ENCODE data around the gene COL6A5. TPM values are rescaled to one million over a fixed set of nuclear protein-coding genes. Genes with fewer than 3 reads are reported as not detected.
"Not testable (repeated sequence)": the region's sequence is repeated elsewhere in the genome, so short reads cannot be mapped to it uniquely, and the experiment has no call there.

COL6A5 gene
- total RNA-seq, 2 donors from 2014 or later, result not detected

- Histone ChIP-seq H3K27ac (no peak overlapping the region), H3K36me3 (replicated peaks in 1 of 2; ENCODE audit: insufficient read depth in 1 of 2, low read depth in 2 of 2) (no peaks in the 10 kb centered on the region), H3K4me1 (no peaks in the 10 kb centered on the region), H3K9me3 (peaks cover 0 to 7% (median 0%) of the 10 kb centered on the region in 3 donors), H3K27me3 (no peaks in the 10 kb centered on the region), H3K4me3 (no peak overlapping the region)
- DNase-seq, result no peak
- ATAC-seq, result no peak
- intact Hi-C loops (cut with DNase I), result no loop called here
- TF ChIP-seq POLR2A (IDR thresholded peaks at IDR 0.05), result no peak
- TF ChIP-seq, protein P1, sequence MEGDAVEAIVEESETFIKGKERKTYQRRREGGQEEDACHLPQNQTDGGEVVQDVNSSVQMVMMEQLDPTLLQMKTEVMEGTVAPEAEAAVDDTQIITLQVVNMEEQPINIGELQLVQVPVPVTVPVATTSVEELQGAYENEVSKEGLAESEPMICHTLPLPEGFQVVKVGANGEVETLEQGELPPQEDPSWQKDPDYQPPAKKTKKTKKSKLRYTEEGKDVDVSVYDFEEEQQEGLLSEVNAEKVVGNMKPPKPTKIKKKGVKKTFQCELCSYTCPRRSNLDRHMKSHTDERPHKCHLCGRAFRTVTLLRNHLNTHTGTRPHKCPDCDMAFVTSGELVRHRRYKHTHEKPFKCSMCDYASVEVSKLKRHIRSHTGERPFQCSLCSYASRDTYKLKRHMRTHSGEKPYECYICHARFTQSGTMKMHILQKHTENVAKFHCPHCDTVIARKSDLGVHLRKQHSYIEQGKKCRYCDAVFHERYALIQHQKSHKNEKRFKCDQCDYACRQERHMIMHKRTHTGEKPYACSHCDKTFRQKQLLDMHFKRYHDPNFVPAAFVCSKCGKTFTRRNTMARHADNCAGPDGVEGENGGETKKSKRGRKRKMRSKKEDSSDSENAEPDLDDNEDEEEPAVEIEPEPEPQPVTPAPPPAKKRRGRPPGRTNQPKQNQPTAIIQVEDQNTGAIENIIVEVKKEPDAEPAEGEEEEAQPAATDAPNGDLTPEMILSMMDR (IDR thresholded peaks at IDR 0.05), result no peak
- 44 to 46% methylated on average over 1 of the region's 1 CpG for WGBS, 2 donors
Measured at GRCh38 chr3:130433306-130433705, 87.8 kb downstream of the COL6A5 start.

DNA sequence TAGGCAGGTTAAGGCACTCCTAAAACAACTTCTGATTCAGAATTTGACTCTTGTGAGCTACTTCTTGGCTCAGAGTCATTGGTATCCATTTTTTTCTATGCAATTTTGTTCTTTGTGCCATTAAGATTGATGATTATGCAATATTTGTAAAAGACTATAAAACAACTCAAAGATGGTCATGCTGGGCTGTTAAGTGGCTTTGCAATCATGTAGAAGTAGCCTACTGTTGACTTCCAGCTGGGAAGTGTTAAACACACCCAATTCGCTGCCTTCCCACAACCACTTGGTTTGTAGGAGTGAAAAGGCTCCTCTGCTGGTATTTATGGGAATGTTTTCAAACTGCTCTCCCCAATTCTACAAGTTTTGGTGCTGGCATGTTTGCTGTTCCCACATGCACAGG is 96.8 kb downstream of the COL6A5 start:
- ATAC-seq (no peak), DNase-seq (no peak)
- Histone ChIP-seq H3K9me3 (no peaks in the 10 kb centered on the region), H3K36me3 (replicated peaks in 1 of 2; ENCODE audit: insufficient read depth in 1 of 2, low read depth in 2 of 2) (no peaks in the 10 kb centered on the region), H3K4me1 (no peaks in the 10 kb centered on the region), H3K27ac (no peak overlapping the region), H3K27me3 (no peaks in the 10 kb centered on the region), H3K4me3 (no peak overlapping the region)
- TF ChIP-seq, protein P1 (IDR thresholded peaks at IDR 0.05), result no peak
- no peak for TF ChIP-seq POLR2A (IDR thresholded peaks at IDR 0.05)
- WGBS, 2 donors, result 22 to 38% methylated on average over 1 of the region's 1 CpG
- intact Hi-C loops (cut with DNase I), result no loop called here

DNA sequence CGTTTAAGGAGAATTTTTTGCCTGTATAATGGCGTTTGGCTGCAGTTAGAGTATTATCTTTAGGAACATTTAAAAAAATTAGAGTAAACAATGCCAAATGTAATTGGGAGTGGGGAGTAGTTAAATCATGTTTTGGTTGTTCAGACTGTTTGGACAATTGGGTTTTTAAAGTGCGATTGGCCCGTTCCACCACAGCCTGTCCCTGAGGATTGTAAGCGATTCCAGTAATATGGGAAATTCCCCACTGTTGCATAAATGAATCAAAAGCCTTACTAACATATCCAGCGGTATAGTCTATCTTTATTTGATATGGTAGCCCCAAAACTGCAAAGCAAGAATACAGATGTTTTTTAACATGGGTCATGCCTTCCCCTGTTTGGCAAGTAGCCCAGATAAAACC is 101.4 kb downstream of the COL6A5 start:
- H3K27ac ChIP-seq; H3K9me3 ChIP-seq; DNase-seq; H3K27me3 ChIP-seq; H3K4me3 ChIP-seq; ATAC-seq; H3K4me1 ChIP-seq; H3K36me3 ChIP-seq (replicated peaks in 1 of 2; ENCODE audit: insufficient read depth in 1 of 2, low read depth in 2 of 2); intact Hi-C loops (cut with DNase I): not testable (repeated sequence)
- WGBS, 2 donors, result 71 to 72% methylated on average over 6 of the region's 6 CpGs

- H3K27ac ChIP-seq; H3K27me3 ChIP-seq; H3K4me3 ChIP-seq; ATAC-seq; H3K4me1 ChIP-seq; H3K36me3 ChIP-seq (replicated peaks in 1 of 2; ENCODE audit: insufficient read depth in 1 of 2, low read depth in 2 of 2); intact Hi-C loops (cut with DNase I); H3K9me3 ChIP-seq; DNase-seq: not testable (repeated sequence)
- WGBS, 2 donors, result 38 to 45% methylated on average over 8 of the region's 8 CpGs
Measured at GRCh38 chr3:130448155-130448554, 102.7 kb downstream of the COL6A5 start.

GRCh38 chr3:130456540-130456939 is 111.1 kb downstream of the COL6A5 start:
- no peaks in the 10 kb centered on the region for H3K9me3 ChIP-seq
- no peaks in the 10 kb centered on the region for H3K27me3 ChIP-seq
- H3K36me3 ChIP-seq (replicated peaks in 1 of 2; ENCODE audit: insufficient read depth in 1 of 2, low read depth in 2 of 2), result no peaks in the 10 kb centered on the region
- intact Hi-C loops (cut with DNase I), result no loop called here
- H3K27ac ChIP-seq, result no peak overlapping the region
- TF ChIP-seq, protein P1 (IDR thresholded peaks at IDR 0.05), result no peak
- TF ChIP-seq POLR2A (IDR thresholded peaks at IDR 0.05), result no peak
- WGBS, 2 donors, result 27 to 41% methylated on average over 1 of the region's 1 CpG
- DNase-seq (no peak), ATAC-seq (no peak)
- H3K4me1 ChIP-seq, result no peaks in the 10 kb centered on the region
- H3K4me3 ChIP-seq, result no peak overlapping the region

DNA sequence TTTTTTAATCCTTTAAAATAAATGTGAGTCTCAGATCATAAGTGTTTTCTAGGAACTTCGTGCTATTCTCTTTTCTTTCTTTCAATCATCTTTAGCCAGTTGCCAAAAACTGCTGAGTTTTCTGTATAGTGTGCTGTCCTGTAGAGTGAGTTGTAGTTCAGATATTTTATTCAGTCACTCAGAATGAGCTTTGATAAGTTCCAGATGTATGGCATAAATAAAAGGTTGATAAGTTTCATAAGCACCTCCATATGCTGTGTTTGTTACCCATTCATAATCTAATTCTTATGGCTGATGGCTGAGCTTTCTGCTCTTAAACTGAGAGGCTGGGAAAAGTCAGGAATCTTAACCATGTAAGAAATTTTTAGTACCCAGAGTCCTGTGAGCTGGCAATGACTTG is 112.2 kb downstream of the COL6A5 start:
- WGBS, 2 donors, result 53 to 75% methylated on average over 1 of the region's 1 CpG
- Histone ChIP-seq H3K36me3 (replicated peaks in 1 of 2; ENCODE audit: insufficient read depth in 1 of 2, low read depth in 2 of 2) (no peaks in the 10 kb centered on the region), H3K27ac (no peak overlapping the region), H3K9me3 (no peaks in the 10 kb centered on the region), H3K4me3 (no peak overlapping the region), H3K4me1 (no peaks in the 10 kb centered on the region), H3K27me3 (no peaks in the 10 kb centered on the region)
- DNase-seq (no peak), ATAC-seq (no peak)
- intact Hi-C loops (cut with DNase I), result no loop called here
- TF ChIP-seq POLR2A (IDR thresholded peaks at IDR 0.05), result no peak
- TF ChIP-seq, protein P1 (IDR thresholded peaks at IDR 0.05), result no peak
